Measurements from ENCODE around the gene TSPAN13. TPM values are rescaled to one million over a fixed set of nuclear protein-coding genes. Genes with fewer than 3 reads are reported as not detected.

The TSPAN13 gene
- total RNA-seq, 3 donors from 2014 or later: 10.2 to 73.8 (median 42.6) TPM

DNA sequence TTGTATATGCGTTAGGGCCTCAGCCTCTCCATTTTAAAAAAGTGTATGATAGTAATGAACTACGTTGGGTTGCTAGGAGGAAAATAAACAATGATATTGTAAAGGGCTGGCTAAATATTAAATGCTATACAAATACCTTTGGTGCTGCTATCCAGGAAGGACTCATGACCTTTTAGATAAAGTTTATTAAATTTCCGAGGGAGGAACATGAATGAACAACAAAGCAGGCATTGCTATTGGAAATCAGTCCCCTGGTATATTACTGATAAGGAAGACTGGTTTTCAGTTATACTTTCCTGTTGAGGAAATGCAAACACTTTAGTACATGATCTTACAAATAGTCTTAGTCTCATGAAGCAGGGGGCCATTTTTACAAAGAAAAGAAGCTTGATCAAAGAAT, 68.5 kb downstream of the TSPAN13 start:
- Histone ChIP-seq H3K27me3 (no peaks in the 10 kb centered on the region), H3K4me1 (no peaks in the 10 kb centered on the region), H3K27ac (no peak overlapping the region), H3K4me3 (no peak overlapping the region), H3K36me3 (no peaks in the 10 kb centered on the region), H3K9me3 (no peaks in the 10 kb centered on the region)
- intact Hi-C loops (cut with DNase I; ENCODE audit: low total_unique reads): no loop called here
- TF ChIP-seq POLR2AphosphoS5 (IDR thresholded peaks at IDR 0.05) (no peak), POLR2A (IDR thresholded peaks at IDR 0.05) (no peak)
- TF ChIP-seq, protein P1, sequence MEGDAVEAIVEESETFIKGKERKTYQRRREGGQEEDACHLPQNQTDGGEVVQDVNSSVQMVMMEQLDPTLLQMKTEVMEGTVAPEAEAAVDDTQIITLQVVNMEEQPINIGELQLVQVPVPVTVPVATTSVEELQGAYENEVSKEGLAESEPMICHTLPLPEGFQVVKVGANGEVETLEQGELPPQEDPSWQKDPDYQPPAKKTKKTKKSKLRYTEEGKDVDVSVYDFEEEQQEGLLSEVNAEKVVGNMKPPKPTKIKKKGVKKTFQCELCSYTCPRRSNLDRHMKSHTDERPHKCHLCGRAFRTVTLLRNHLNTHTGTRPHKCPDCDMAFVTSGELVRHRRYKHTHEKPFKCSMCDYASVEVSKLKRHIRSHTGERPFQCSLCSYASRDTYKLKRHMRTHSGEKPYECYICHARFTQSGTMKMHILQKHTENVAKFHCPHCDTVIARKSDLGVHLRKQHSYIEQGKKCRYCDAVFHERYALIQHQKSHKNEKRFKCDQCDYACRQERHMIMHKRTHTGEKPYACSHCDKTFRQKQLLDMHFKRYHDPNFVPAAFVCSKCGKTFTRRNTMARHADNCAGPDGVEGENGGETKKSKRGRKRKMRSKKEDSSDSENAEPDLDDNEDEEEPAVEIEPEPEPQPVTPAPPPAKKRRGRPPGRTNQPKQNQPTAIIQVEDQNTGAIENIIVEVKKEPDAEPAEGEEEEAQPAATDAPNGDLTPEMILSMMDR (IDR thresholded peaks at IDR 0.05): no peak
- no peak for DNase-seq (ENCODE audit: low spot score in 2 of 2)

DNA sequence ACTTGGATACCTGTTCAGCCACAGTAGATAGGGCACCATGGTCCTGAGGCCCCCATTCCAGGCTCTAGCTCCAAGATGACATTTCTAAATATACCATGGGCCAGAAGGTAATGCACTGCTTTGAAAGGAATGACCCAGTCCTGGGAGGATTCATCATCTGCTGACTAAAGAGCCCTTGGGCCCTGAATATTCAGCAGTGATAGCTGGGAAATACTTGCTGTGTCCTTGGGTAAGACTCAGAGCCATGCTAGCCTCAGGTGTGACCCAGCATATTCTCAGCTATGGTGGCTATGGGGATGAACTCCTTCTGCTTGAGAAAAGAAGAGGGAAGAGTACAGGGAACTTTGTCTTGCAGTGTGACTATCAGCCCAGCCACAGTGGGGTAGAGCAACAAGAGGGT, 72.5 kb downstream of the TSPAN13 start:
- Histone ChIP-seq H3K27me3 (no peaks in the 10 kb centered on the region), H3K9me3 (peaks cover 0 to 4% of the 10 kb centered on the region in 2 donors), H3K4me3 (no peak overlapping the region), H3K27ac (no peak overlapping the region), H3K4me1 (no peaks in the 10 kb centered on the region), H3K36me3 (no peaks in the 10 kb centered on the region)
- TF ChIP-seq POLR2AphosphoS5 (IDR thresholded peaks at IDR 0.05) (no peak), POLR2A (IDR thresholded peaks at IDR 0.05) (no peak)
- TF ChIP-seq, protein P1 (IDR thresholded peaks at IDR 0.05): no peak
- intact Hi-C loops (cut with DNase I; ENCODE audit: low total_unique reads): no loop called here
- no peak for DNase-seq (ENCODE audit: low spot score in 2 of 2)

DNA sequence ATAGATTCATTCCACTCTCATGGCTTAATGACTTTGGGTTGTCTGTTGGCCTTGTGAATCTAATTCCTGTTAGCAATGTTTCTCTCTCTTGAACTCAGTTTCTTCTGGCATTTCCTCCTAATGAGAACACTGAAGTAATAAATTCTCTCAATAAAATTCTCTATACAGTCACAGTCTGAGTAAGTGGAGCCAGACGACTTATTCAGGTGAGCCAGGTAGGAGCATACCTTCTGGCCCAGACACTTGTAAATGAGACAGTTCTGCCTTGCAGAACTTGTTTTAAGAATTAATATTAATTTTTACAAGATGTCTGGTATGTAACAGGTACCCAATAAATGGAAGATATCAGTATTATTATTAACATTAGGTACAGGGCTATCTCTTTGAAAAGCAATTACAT, 79.8 kb downstream of the TSPAN13 start:
- no peaks in the 10 kb centered on the region for H3K27me3 ChIP-seq
- intact Hi-C loops (cut with DNase I; ENCODE audit: low total_unique reads): no loop called here
- DNase-seq (ENCODE audit: low spot score in 2 of 2): no peak
- no peak for TF ChIP-seq POLR2A (IDR thresholded peaks at IDR 0.05)
- TF ChIP-seq, protein P1 (IDR thresholded peaks at IDR 0.05): no peak
- no peak for TF ChIP-seq POLR2AphosphoS5 (IDR thresholded peaks at IDR 0.05)
- peaks cover 0 to 4% of the 10 kb centered on the region in 2 donors for H3K9me3 ChIP-seq
- no peaks in the 10 kb centered on the region for H3K4me1 ChIP-seq
- no peaks in the 10 kb centered on the region for H3K36me3 ChIP-seq
- H3K4me3 ChIP-seq: no peak overlapping the region
- no peak overlapping the region for H3K27ac ChIP-seq

Other genes with a start within 250 kb of the TSPAN13 start
- gene LRRC72, start 226.9 kb upstream of the TSPAN13 start, total RNA-seq: not detected
- gene ANKMY2, start 108.0 kb upstream of the TSPAN13 start, total RNA-seq: 10 to 100 TPM; 14.9 to 24.4 (median 18.4) TPM
- gene BZW2, start 107.6 kb upstream of the TSPAN13 start, total RNA-seq: 10 to 100 TPM; 55.7 to 68.8 (median 68.2) TPM
- 100 to 1,000 TPM in 1 of 3 donors, 10 to 100 TPM in 1, not detected in 1; 72.8 to 156 TPM for gene AGR2, start 51.2 kb downstream of the TSPAN13 start, total RNA-seq
- gene AGR3, start 128.2 kb downstream of the TSPAN13 start, total RNA-seq: 10 to 100 TPM in 2 of 3 donors, not detected in 1; 32.1 to 37.3 TPM